Muscle of leg (tissue), 11 donors: ENCODE data around the gene IQCE. TPM values are rescaled to one million over a fixed set of nuclear protein-coding genes. Genes with fewer than 3 reads are reported as not detected.
"Not testable (repeated sequence)": the region's sequence is repeated elsewhere in the genome, so short reads cannot be mapped to it uniquely, and the experiment has no call there.

Experiments
- DNase-seq: peaks from one replicate; pipeline ENCODE4 v3.0.0; 2013
- H3K27ac ChIP-seq: one replicate; pipeline ENCODE4 v1.5.1; 2013; ENCODE audit warnings: mild to moderate bottlenecking, low read length, control low read depth
- H3K27me3 ChIP-seq: one replicate; pipeline ENCODE4 v1.6.1; 2013; ENCODE audit warnings: low read length; ENCODE audit not compliant: control insufficient read depth, insufficient read depth
- H3K36me3 ChIP-seq: one replicate; pipeline ENCODE4 v1.6.1; 2013; ENCODE audit warnings: low read length; ENCODE audit not compliant: control insufficient read depth, insufficient read depth
- H3K4me1 ChIP-seq: one replicate; pipeline ENCODE4 v1.6.1; 2013; ENCODE audit warnings: low read length; ENCODE audit not compliant: control insufficient read depth, insufficient read depth
- H3K4me3 ChIP-seq: one replicate; pipeline ENCODE4 v1.5.1; 2013; ENCODE audit warnings: low read length, control low read depth
- H3K9me3 ChIP-seq: replicated peaks from 2 replicates; pipeline ENCODE4 v1.6.1; 2013; ENCODE audit warnings: low read depth, low read length; ENCODE audit not compliant: control insufficient read depth
- WGBS: methylation state at CpG from one replicate; pipeline ENCODE4 v1.1.5; 2013; ENCODE audit warnings: missing lambda C conversion rate; ENCODE audit not compliant: insufficient coverage; 5-methylcytosine and 5-hydroxymethylcytosine counted together
- polyA plus RNA-seq, 8 donors: library from polyadenylated mRNA; unstranded; fragments of 120-200 nt; gene quantifications; one replicate each; pipeline versions ENCODE4 v1.2.1 to v1.2.3, GENCODE V29; 2013; ENCODE audit warnings: inconsistent platforms in 1 of 8, low replicate concordance in 1 of 8; ENCODE audit not compliant: insufficient read length in 8 of 8, insufficient read depth in 1 of 8
- total RNA-seq: library from RNA; stranded (reverse); fragments of 120-200 nt; gene quantifications from one replicate; pipeline ENCODE4 v1.2.4, GENCODE V29; 2013

Gene IQCE
- total and polyA plus RNA-seq, 9 donors = 4.7 to 9.6 (median 7.1) TPM

DNA sequence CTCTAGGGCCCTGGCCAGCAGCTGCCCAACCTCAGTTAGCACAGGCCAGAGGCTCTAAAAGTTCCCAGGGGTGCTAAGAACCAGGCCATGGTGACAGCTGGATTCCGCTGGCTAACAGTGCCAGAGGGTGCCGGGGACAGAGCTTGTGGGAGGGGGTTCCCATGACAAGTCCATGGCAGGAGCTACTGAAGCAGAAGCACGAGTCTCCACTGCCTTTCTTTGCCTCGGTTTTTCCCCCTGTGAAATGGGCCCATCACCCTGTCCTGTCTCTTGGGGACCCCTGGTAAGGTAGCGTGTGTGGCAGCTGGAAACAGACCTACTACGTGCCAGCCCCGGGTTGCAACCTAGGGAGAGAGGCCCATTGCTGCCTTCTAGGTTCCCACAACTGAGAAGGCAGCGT, 26.0 kb upstream of the IQCE start:
- no CpG with 5 or more reads among the region's 8 CpGs for WGBS

DNA sequence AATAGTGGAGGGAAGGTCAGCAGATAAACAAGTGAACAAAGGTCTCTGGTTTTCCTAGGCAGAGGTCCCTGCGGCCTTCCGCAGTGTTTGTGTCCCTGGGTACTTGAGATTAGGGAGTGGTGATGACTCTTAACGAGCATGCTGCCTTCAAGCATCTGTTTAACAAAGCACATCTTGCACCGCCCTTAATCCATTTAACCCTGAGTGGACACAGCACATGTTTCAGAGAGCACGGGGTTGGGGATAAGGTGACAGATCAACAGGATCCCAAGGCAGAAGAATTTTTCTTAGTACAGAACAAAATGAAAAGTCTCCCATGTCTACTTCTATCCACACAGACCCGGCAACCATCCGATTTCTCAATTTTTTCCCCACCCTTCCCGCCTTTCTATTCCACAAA, 25.2 kb upstream of the IQCE start:
- not testable (repeated sequence) for H3K27me3 ChIP-seq, DNase-seq, H3K27ac ChIP-seq, H3K4me3 ChIP-seq, H3K9me3 ChIP-seq
- WGBS = no CpG with 5 or more reads among the region's 8 CpGs
- H3K36me3 ChIP-seq = peaks cover 20% of the 10 kb centered on the region
- peaks cover 29% of the 10 kb centered on the region for H3K4me1 ChIP-seq

More for the DNA sequence above, 26.0 kb upstream of the IQCE start:
- not testable (repeated sequence) for H3K27me3 ChIP-seq, H3K27ac ChIP-seq, DNase-seq, H3K9me3 ChIP-seq, H3K4me3 ChIP-seq
- peaks cover 35% of the 10 kb centered on the region for H3K4me1 ChIP-seq
- peaks cover 18% of the 10 kb centered on the region for H3K36me3 ChIP-seq

DNA sequence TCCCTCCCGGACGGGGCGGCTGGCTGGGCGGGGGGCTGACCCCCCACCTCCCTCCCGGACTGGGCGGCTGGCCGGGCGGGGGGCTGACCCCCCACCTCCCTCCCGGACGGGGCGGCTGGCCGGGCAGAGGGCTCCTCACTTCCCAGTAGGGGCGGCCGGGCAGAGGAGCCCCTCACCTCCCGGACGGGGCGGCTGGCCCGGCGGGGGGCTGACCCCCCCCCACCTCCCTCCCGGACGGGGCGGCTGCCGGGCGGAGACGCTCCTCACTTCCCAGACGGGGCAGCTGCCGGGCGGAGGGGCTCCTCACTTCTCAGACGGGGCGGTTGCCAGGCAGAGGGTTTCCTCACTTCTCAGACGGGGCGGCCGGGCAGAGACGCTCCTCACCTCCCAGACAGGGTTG, 24.6 kb upstream of the IQCE start:
- no CpG with 5 or more reads among the region's 34 CpGs for WGBS
- not testable (repeated sequence) for H3K27ac ChIP-seq, DNase-seq, H3K4me3 ChIP-seq, H3K9me3 ChIP-seq, H3K27me3 ChIP-seq
- H3K4me1 ChIP-seq = peaks cover 23% of the 10 kb centered on the region
- peaks cover 20% of the 10 kb centered on the region for H3K36me3 ChIP-seq

DNA sequence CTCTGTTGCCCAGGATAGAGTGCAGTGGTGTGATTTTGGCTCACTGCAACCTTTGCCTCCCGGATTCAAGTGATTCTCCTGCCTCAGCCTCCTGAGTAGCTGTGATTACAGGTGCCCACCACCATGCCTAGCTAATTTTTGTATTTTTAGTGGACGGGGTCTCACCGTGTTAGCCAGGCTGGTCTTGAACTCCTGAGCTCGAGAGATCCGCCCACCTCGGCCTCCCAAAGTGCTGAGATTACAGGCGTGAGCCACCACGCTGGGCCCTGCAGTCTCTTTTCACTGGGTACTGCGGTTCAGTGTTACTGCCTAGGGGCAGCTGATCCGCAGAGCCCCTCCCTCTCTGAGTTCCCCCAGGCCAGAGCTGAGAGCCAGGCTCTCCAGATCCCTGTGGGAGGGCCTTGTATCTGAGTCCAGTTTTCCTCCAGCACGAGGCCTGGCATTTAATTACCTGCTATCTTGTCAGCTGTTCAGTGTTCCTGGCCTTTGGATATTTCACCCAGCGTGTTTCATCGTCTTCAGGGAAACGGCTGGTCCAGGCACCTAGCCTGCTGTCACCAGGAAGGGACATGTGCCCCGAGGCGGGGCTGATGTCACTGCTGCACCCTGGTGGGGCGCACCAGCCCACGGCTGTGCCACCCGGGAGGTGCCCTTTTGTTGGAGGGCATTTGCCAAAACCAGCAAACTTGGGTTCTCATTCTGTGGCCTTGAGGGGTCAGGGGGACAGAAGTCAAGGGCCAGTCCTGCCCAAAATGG, 22.7 kb upstream of the IQCE start:
- not testable (repeated sequence) for H3K4me3 ChIP-seq, H3K9me3 ChIP-seq, H3K4me1 ChIP-seq, H3K27ac ChIP-seq, DNase-seq, H3K27me3 ChIP-seq
- peaks cover 33% of the 10 kb centered on the region for H3K36me3 ChIP-seq
- 65% methylated on average over 4 of the region's 19 CpGs for WGBS

DNA sequence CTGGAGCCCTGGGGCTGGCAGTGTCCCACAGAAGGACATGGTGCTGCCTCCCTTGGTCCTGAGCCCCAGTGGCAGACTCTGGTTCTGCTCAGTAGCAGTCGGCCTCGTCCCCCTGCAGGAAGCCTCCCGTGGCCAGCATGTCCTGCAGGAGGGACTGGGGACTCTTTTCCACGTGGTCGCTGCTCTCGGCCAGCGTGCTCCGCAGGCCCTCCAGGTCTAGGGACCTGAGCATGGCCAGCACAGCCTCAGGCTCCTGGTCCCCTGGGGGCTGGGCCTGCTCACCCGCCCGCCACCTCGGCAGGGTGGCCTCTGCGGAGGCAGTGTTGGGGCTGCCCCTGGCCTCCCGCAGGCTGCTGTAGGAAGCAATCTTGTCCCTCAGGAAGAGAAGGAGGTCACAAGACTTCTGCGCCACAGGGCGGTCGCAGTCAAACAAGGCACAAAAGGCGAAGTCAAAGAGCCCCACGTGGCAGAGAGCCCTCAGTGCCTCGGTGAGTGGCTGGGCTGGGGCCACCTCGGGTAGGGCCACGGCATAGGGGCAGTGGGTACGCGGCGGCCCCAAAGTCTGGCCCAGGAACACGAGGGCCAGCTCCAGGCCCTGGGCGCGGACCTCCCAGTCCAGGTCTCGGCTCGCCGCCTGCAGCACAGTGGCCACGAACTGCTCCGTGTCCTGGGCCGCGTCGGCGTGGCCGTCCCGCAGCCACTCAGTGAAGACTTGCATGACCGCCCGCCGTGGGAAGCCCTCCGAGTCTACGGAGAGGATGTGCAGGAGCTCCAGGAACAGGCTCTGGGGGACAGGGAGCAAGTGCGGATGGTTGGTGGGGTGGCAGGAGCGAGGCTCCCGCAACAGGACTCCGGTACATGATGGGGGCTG, 20.6 kb upstream of the IQCE start:
- H3K36me3 ChIP-seq = peaks cover 54% of the 10 kb centered on the region
- H3K27ac ChIP-seq = no peak overlapping the region
- H3K27me3 ChIP-seq = no peaks in the 10 kb centered on the region
- no peak overlapping the region for H3K4me3 ChIP-seq
- no peaks in the 10 kb centered on the region for H3K4me1 ChIP-seq
- no peaks in the 10 kb centered on the region for H3K9me3 ChIP-seq
- peak; percentile 16 for DNase-seq
- WGBS = 75% methylated on average over 38 of the region's 47 CpGs

DNA sequence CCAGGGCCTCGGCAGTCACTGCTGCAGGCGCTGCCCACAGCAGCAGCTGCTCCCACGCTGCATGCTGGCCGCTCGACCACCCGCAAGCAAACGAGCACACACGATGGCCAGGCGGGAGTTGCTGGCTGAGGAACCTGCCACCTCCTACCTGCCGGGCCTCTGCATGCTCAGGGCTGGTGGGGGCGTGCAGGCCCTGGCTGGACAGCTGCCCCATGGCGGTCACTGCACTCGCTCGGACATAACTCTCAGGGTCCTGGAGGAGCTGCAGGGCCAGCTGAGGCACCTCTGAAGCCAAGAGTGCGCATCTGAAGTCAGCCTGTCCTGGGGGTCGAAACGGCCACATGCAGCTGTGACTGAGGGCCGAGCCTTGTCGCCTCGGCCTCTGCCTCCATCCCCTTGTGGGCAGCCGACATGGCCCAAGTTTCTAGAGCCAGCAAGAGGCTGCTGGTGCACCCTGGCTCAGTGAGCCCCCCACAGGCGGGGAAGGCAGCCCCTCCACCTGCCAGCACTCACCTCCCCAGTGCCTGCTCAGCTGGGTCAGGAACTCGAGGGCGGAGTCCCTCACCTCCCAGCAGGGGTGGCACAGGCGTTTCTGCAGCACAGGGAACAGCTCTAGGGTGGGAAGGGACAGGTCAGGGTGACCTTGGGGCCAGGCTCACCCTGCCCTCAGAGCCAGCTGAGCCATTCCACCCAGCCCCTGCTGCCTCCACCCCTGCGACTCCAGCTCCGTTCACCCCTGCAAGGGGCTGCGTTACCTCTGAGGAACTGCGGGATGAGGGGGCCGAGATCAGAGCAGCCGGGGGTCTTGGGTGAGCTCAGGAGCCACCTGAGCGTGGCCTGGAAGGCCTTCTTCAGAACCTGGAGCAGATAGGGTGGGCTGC, 19.5 kb upstream of the IQCE start:
- Histone ChIP-seq H3K27ac (no peak overlapping the region), H3K27me3 (no peaks in the 10 kb centered on the region), H3K36me3 (peaks cover 64% of the 10 kb centered on the region), H3K4me1 (no peaks in the 10 kb centered on the region), H3K9me3 (no peaks in the 10 kb centered on the region), H3K4me3 (no peak overlapping the region)
- WGBS = 81% methylated on average over 30 of the region's 32 CpGs
- peak; percentile 15 for DNase-seq

DNA sequence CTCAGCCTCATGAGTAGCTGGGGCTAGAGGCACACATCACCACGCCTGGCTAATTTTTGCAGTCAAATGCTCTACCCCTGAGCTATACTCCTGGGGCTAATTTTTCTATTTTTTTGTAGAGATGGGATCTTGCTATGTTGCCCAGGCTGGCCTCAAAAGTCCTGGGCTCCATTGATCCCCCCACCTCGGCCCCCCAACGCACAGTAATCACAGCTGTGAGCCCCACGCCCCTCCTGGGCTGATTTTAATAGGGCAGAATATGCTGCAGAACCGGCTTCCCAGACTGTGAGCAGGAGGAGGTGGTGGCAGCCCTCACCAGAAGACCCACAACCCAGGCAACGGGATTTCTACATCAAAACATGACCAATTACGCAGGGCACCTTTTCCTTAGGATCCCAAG, 18.6 kb upstream of the IQCE start:
- H3K4me1 ChIP-seq = no peaks in the 10 kb centered on the region
- H3K9me3 ChIP-seq = no peaks in the 10 kb centered on the region
- H3K4me3 ChIP-seq = no peak overlapping the region
- peaks cover 71% of the 10 kb centered on the region for H3K36me3 ChIP-seq
- no peaks in the 10 kb centered on the region for H3K27me3 ChIP-seq
- H3K27ac ChIP-seq = no peak overlapping the region
- no peak for DNase-seq
- 89% methylated on average over 5 of the region's 7 CpGs for WGBS

DNA sequence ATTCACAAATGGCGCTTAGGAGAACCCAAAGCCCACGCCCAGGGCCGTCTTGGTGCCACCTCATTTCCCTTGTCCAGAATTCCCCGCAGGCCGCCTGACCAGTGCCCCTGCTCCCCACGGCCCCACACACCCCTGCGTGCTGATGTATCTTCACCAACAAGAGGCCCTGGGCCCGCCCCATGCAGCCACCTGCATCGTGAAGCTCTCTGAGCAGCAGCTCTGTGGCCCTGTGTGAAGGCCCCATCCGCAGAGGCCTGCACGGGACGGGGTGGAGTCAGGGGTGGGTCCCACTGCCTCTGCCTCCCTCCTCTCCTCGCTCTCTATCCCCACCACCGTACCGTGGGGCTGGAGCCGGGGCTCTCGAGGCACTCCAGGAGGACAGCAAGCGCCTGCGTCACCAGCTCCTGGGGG, 18.1 kb upstream of the IQCE start:
- no peak for DNase-seq
- Histone ChIP-seq H3K9me3 (no peaks in the 10 kb centered on the region), H3K27ac (no peak overlapping the region), H3K4me3 (no peak overlapping the region), H3K36me3 (peaks cover 73% of the 10 kb centered on the region), H3K4me1 (no peaks in the 10 kb centered on the region), H3K27me3 (no peaks in the 10 kb centered on the region)
- 87% methylated on average over 9 of the region's 19 CpGs for WGBS

DNA sequence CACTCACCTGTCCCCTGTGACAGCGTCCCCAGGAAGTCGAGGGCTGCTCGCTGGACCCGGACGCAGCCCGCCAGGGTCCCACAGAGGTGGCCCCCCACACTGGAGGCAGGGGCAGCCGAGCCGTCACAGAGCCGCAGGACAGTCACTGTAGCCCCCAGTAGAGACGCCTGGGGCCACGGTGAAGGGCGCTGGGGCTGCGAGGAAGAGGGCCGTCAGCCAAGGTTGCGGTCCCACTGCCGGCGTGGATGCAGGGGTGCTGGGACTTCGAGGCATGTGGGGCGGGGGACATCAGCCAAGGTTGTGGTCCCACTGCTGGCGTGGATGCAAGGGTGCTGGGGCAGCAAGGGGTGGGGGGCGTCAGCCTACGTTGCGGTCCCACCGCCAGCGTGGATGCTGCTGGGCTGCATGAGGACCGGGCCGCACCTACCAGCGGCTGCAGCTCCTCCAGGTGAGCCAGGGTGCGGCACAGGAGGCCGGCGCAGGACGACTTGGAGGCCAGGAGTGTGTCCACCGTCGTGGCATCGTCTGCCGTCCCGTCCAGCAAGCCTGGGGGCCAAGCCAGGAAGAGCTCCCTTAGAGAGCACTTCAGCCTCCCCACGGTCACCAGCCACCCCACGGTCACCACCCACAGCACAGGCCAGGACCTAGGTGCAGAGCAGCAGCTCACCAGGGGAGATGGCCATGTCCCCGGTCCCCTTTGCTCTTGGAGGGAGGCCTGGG, 17.3 kb upstream of the IQCE start:
- Histone ChIP-seq H3K4me3 (no peak overlapping the region), H3K27me3 (no peaks in the 10 kb centered on the region), H3K9me3 (no peaks in the 10 kb centered on the region), H3K36me3 (peaks cover 79% of the 10 kb centered on the region), H3K27ac (no peak overlapping the region), H3K4me1 (no peaks in the 10 kb centered on the region)
- 91% methylated on average over 31 of the region's 40 CpGs for WGBS
- DNase-seq = no peak
